Islet precursor cell (in vitro differentiated cells): Measurements from ENCODE around the gene PTCH1.

Source experiments
- DNase-seq: peaks from one replicate; pipeline ENCODE4 v3.0.0-alpha.2; 2018

PTCH1 gene

GRCh38 chr9:95516734-95517558 lies at the start of gene PTCH1:
PTCH1 (minus strand) TSS chr9:95516971.
- peak; percentile 77 for DNase-seq

- DNase-seq = no peak
Measured at GRCh38 chr9:95565982-95566381, 49.2 kb upstream of the PTCH1 start.

- no peak for DNase-seq
Measured at GRCh38 chr9:95561913-95562312, 45.1 kb upstream of the PTCH1 start.

GRCh38 chr9:95557142-95557541 lies 40.4 kb upstream of the PTCH1 start:
- DNase-seq = no peak

GRCh38 chr9:95556521-95556920 lies 39.8 kb upstream of the PTCH1 start:
- DNase-seq = no peak

- DNase-seq = no peak
Measured at GRCh38 chr9:95552814-95553546, 36.2 kb upstream of the PTCH1 start.

GRCh38 chr9:95552255-95552654 lies 35.5 kb upstream of the PTCH1 start:
- no peak for DNase-seq

GRCh38 chr9:95551406-95551805 lies 34.6 kb upstream of the PTCH1 start:
- no peak for DNase-seq

- no peak for DNase-seq
Measured at GRCh38 chr9:95545831-95546567, 29.2 kb upstream of the PTCH1 start.

GRCh38 chr9:95533996-95534680 lies 17.4 kb upstream of the PTCH1 start:
- peak; percentile 71 for DNase-seq

- DNase-seq = no peak
Measured at GRCh38 chr9:95529910-95530309, 13.1 kb upstream of the PTCH1 start.

- no peak for DNase-seq
Measured at GRCh38 chr9:95528908-95529502, 12.2 kb upstream of the PTCH1 start.

- peak; percentile 94 for DNase-seq
Measured at GRCh38 chr9:95522871-95523370, 6.2 kb upstream of the PTCH1 start.

- DNase-seq = no peak
Measured at GRCh38 chr9:95521699-95522098, 4.9 kb upstream of the PTCH1 start.

- DNase-seq = no peak
Measured at GRCh38 chr9:95517559-95518425, 1.0 kb upstream of the PTCH1 start.

- DNase-seq = no peak
Measured at GRCh38 chr9:95516221-95516733, 494 bp downstream of the PTCH1 start.

- DNase-seq = peak; percentile 82
Measured at GRCh38 chr9:95515272-95516113, 1.3 kb downstream of the PTCH1 start.

GRCh38 chr9:95514342-95514741 lies 2.4 kb downstream of the PTCH1 start:
- DNase-seq = no peak

GRCh38 chr9:95513711-95514110 lies 3.1 kb downstream of the PTCH1 start:
- DNase-seq = no peak

- DNase-seq = no peak
Measured at GRCh38 chr9:95512709-95513095, 4.1 kb downstream of the PTCH1 start.
